Myometrial cell (primary cell): ENCODE results near the gene ALAD. TPM values are rescaled to one million over a fixed set of nuclear protein-coding genes. Genes with fewer than 3 reads are reported as not detected.

Source experiments
- total RNA-seq: library from RNA; depleted of rRNA; stranded (reverse); fragments of >200 nt; gene quantifications from 2 replicates; pipeline ENCODE4 v1.2.3, GENCODE V29; 2015

ALAD gene
- total RNA-seq = 16.1 and 16.7 TPM in 2 replicates

GRCh38 chr9:113401027-113401792 is at the start of gene ALAD:
ALAD (minus strand) TSS chr9:113401284; CDS start chr9:113393559, 7,725 bp downstream.

GRCh38 chr9:113410207-113410864 is 9.3 kb upstream of the ALAD start, which contains the start of the genes C9orf43 and POLE3:
C9orf43 (plus strand) TSS chr9:113410747; CDS start chr9:113413494, 2,747 bp downstream.
POLE3 (minus strand) TSS chr9:113410675; CDS start chr9:113410293, 382 bp downstream.

GRCh38 chr9:113376634-113377567 is 24.2 kb downstream of the ALAD start, which contains the start of gene HDHD3:
HDHD3 (minus strand) TSS chr9:113376986; CDS start chr9:113374354, 2,632 bp downstream.

GRCh38 chr9:113349445-113350094 is 51.5 kb downstream of the ALAD start, which contains the start of gene BSPRY:
BSPRY (plus strand) TSS chr9:113349541; CDS start chr9:113349580, 39 bp downstream.

GRCh38 chr9:113340011-113340699 is 60.9 kb downstream of the ALAD start, which contains the start of gene WDR31:
WDR31 (minus strand) TSS chr9:113340275; CDS start chr9:113332022, 8,253 bp downstream.

Other genes starting within 250 kb of the ALAD start
- 12.4 and 21.3 TPM in 2 replicates for gene FKBP15, start 180.0 kb downstream of the ALAD start, total RNA-seq
- gene SLC31A1, start 179.7 kb downstream of the ALAD start, total RNA-seq = 29.7 and 36.0 TPM in 2 replicates
- 30.0 and 39.5 TPM in 2 replicates for gene CDC26, start 125.7 kb downstream of the ALAD start, total RNA-seq
- 22.5 and 27.8 TPM in 2 replicates for gene PRPF4, start 125.6 kb downstream of the ALAD start, total RNA-seq
- not detected in 2 replicates for gene RNF183, start 97.9 kb downstream of the ALAD start, total RNA-seq
- 0.29 and 2.1 TPM in 2 replicates for gene WDR31, start 61.0 kb downstream of the ALAD start, total RNA-seq
- gene BSPRY, start 51.7 kb downstream of the ALAD start, total RNA-seq = not detected in 2 replicates
- gene HDHD3, start 24.3 kb downstream of the ALAD start, total RNA-seq = 7.5 and 8.9 TPM in 2 replicates
- gene POLE3, start 9.4 kb upstream of the ALAD start, total RNA-seq = 55.6 and 59.1 TPM in 2 replicates
- 0.18 TPM in 1 of 2 replicates, not detected in the other for gene C9orf43, start 9.5 kb upstream of the ALAD start, total RNA-seq
- 35.6 and 35.7 TPM in 2 replicates for gene RGS3, start 62.4 kb upstream of the ALAD start, total RNA-seq